Neuron (in vitro differentiated cells): ENCODE results near the gene PRKAR2A.
A peak's percentile ranks its signal among the peaks of the same experiment; 100 is the strongest.

ENCODE experiments used
- H2AFZ ChIP-seq: one replicate; pipeline ENCODE4 v1.6.1; 2013; ENCODE audit warnings: low read depth, mild to moderate bottlenecking, inconsistent platforms, low read length, moderate library complexity
- H3K27me3 ChIP-seq: one replicate; pipeline ENCODE4 v1.6.1; 2013; ENCODE audit warnings: low read length; ENCODE audit not compliant: insufficient read depth
- H3K36me3 ChIP-seq: one replicate; pipeline ENCODE4 v1.6.1; 2013; ENCODE audit warnings: low read length; ENCODE audit not compliant: insufficient read depth
- H3K4me1 ChIP-seq: one replicate; pipeline ENCODE4 v1.6.1; 2013; ENCODE audit warnings: low read length; ENCODE audit not compliant: insufficient read depth
- H3K4me3 ChIP-seq: 2 replicates; pipeline ENCODE4 v1.5.1; 2013; ENCODE audit warnings: mild to moderate bottlenecking, low read length, moderate library complexity
- H3K9me3 ChIP-seq: one replicate; pipeline ENCODE4 v1.6.1; 2013; ENCODE audit warnings: low read length

Gene PRKAR2A

DNA sequence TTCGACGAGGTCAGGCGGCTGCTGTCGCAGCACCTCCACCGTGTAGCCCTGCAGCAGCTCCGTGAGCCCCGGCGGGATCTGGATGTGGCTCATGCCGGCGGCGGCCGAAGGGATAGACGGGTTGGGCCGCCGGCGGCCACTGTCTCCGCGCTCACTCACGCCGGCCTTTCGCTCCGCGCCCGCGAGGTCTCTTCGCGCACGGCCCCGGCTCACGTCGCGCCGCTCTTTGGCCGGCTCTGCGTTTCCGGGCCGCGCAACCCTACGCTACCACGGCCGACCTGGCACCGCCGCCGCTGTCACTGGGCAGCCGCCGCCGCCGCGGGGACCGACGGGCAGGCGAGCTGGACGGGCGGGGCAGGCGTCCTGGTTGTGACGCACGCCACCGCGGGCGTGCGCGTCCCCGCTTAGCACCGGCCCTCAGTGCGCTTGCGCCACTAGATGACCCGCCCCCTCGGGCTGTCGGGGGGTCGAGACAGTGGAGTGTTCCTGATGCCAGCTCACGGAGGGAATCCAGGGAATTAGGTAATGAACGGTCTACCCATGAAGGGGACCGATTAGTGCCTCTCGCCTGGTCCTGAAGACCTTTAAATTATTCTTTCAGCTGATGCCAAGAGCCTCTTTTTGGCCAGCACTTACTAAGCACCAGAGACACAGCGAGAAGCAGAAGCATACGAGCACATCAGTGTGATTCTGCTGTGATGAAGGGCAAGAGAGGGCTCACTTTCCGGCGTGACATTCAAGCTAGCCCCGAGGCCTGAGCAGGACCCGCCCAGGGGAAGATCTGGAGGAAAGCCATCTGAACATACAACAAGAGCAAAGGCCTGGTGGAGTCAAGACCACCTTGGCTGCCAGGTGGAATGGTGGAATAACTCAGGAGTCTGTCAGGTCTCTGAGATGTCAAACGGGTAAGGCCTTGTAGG lies at the start of gene PRKAR2A:
PRKAR2A (minus strand) TSS at position 371 of the 920 bp plus-strand sequence; CDS start at position 93, 278 bp downstream.
- Histone ChIP-seq H2AFZ (peak within 1 kb of the TSS; percentile 97), H3K4me3 (peak within 1 kb of the TSS; percentile 55), H3K27me3 (no peaks in the 10 kb centered on the region), H3K36me3 (no peaks in the 10 kb centered on the region), H3K9me3 (no peaks in the 10 kb centered on the region), H3K4me1 (peaks cover 12% of the 10 kb centered on the region)

DNA sequence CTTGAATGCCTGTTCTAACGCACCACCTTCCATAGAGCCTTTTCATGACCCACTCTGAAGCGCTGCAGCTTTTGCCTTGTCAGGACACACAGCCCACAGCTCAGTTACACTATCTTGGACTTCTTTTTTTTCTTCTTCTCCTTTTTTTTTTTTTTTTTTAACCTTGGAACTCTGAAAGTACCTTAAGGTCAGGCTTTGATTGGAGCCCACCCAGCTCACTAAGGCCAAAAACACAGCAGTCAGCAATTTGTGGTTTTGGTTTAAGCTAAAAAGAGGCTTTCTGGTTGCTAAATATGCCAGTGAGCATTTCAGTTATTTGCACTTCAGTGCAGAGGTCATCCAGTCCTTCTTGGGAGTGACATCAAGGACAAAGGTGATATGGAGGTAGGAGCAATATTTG lies 49.3 kb upstream of the PRKAR2A start:
- no peaks in the 10 kb centered on the region for H3K9me3 ChIP-seq
- H3K4me1 ChIP-seq: peaks cover 5% of the 10 kb centered on the region
- no peaks in the 10 kb centered on the region for H3K36me3 ChIP-seq
- no peak overlapping the region for H2AFZ ChIP-seq
- no peak overlapping the region for H3K4me3 ChIP-seq
- H3K27me3 ChIP-seq: no peaks in the 10 kb centered on the region

DNA sequence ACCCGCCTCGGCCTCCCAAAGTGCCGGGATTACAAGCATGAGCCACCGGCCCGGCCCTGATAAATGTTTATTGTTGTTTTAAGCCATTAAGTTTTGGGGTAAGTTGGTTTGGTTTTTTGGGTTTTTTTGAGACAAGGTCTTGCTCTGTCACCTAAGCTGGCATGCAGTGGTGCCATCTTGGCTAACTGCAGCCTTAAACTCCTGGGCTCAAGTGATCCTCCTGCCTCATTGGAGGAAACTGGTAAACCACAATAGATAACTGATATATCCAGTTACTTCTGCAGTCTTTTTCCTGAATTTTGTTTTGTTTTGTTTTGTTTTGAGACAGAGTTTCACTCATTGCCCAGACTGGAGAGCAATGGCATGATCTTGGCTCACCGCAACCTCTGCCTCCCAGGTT lies 46.8 kb upstream of the PRKAR2A start:
- Histone ChIP-seq H2AFZ (no peak overlapping the region), H3K9me3 (no peaks in the 10 kb centered on the region), H3K27me3 (no peaks in the 10 kb centered on the region), H3K4me3 (no peak overlapping the region), H3K4me1 (peaks cover 5% of the 10 kb centered on the region), H3K36me3 (no peaks in the 10 kb centered on the region)

DNA sequence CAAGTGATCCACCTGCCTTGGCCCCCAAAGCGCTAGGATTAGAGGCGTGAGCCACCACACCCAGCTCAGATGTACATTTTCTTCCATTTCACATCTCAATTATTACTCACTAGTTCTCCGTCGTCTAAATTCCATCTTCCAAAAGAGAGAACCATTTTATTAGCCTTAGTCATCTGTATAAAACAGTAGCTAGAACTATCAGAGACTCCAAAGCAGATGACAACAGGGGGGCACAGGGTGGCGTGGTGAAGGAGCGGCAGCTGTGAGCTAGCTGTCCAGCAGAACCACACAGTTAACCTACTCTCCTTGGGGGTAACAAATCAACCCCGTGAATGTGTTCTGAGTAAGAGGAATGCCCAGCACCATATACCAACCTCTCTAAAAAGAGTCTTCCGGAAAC lies 43.9 kb upstream of the PRKAR2A start:
- Histone ChIP-seq H3K4me1 (no peaks in the 10 kb centered on the region), H2AFZ (no peak overlapping the region), H3K27me3 (no peaks in the 10 kb centered on the region), H3K36me3 (no peaks in the 10 kb centered on the region), H3K9me3 (no peaks in the 10 kb centered on the region), H3K4me3 (no peak overlapping the region)

DNA sequence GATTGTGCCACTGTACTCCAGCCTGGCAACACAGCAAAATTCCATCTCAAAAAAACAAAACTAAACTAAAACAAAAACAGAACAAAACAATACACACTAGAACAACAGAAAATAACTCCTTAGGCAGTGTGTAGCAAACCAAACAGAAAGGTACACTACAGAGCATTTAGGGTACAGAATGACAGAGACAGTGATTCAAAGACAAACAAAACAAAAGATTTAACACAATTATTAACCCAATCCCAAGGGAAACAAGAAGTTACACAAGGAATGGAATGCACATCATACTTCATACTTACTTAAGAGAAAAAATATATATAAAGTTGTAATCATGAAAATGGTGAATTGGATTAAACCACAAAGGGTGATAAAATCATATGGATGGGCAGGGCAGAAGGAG lies 38.1 kb upstream of the PRKAR2A start:
- Histone ChIP-seq H3K4me1 (no peaks in the 10 kb centered on the region), H3K9me3 (no peaks in the 10 kb centered on the region), H3K4me3 (no peak overlapping the region), H3K36me3 (no peaks in the 10 kb centered on the region), H2AFZ (no peak overlapping the region), H3K27me3 (no peaks in the 10 kb centered on the region)

DNA sequence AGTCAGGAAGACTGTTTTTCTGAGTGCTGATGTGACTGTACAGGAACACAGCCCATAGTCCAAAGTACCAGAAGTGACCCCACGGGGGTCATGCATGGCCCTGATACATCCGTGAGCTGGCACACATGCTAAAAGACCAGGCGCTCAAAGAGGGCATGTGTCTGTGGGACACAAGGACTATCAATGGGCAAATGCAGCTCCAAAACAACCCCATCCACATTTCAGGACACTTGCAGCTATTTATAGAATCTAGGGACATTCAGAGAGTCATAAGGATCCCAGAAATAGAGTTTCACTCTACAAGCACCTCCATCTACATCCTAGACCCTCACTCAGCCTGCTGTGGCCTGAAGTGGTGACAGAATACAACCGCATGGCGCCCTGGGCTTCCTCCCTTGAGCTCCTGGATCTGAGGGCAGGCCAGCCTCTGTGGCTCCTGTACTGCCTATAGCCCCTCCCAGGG lies 34.0 kb upstream of the PRKAR2A start:
- Histone ChIP-seq H3K36me3 (no peaks in the 10 kb centered on the region), H3K4me1 (no peaks in the 10 kb centered on the region), H2AFZ (no peak overlapping the region), H3K4me3 (no peak overlapping the region), H3K27me3 (no peaks in the 10 kb centered on the region), H3K9me3 (no peaks in the 10 kb centered on the region)

DNA sequence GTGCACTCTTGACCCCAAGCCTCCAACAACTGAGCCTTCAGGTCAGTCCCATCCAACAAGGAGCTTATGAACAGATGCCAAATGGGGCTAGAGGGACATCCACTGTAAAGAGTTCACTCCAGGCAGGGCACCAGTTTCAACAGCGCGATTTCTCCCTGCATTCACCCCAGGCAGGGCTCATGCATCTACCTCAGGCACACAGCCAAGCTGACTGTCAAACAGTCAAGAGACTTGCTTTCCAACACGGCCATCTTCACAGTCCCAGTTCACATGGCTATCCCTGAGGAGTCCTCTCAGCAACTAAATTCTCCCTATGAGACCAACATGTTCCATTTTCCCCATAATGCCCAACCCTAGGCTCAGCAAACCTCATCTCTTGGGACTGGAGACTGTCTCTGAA lies 33.3 kb upstream of the PRKAR2A start:
- H3K9me3 ChIP-seq: no peaks in the 10 kb centered on the region
- H3K27me3 ChIP-seq: no peaks in the 10 kb centered on the region
- no peak overlapping the region for H2AFZ ChIP-seq
- H3K36me3 ChIP-seq: no peaks in the 10 kb centered on the region
- H3K4me3 ChIP-seq: no peak overlapping the region
- no peaks in the 10 kb centered on the region for H3K4me1 ChIP-seq

DNA sequence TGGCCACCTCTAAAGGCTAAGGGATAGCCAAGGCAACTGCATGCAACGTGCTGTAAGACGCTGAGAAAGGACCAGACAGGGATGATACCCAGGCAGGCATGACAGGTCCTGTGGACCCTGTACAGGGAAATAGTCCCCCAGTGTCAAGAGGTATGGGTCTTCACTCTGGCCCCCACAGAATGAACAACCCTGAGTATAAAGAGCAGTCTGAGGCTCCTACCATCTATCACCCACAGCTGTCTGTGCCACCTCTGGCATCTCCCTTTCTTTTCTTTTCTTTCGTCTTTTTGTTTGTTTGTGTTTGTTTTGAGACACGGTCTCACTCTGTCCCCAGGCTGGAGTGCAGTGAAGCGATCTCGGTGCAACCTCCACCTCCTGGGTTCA lies 32.3 kb upstream of the PRKAR2A start:
- Histone ChIP-seq H3K4me3 (no peak overlapping the region), H3K9me3 (no peaks in the 10 kb centered on the region), H3K27me3 (no peaks in the 10 kb centered on the region), H3K36me3 (no peaks in the 10 kb centered on the region), H2AFZ (no peak overlapping the region), H3K4me1 (no peaks in the 10 kb centered on the region)

DNA sequence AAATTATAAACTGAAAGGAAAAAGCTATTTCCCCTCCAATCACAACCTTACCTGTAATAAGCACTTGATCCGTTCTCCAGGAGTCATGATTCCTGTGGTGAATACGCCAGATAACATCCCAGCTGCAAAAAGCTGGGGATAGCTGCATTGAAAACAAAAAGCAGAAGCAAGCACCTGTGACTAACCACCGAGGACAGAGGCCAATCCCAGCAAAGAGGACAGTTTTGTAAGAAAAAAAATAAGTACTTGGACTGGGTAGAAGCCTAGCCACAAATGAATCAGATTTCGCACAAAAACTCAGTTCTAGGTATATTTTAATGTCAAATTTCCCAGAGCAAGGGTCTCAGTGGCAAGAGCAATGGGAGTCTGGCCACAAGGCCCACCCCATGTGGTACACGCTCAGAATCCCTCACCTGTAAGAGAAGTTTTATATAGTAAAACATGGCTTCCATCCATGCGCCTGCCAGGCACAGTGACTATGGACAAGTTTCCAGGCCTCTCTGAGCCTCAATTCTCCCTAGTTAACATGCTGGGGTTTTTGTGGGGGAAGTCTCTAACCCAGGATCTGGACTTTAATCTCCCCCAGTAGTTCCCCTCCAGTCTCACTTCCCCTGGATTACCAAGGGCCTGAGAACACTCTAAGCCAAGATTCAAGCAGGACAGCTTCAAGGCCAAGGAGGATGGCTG lies 31.8 kb upstream of the PRKAR2A start:
- Histone ChIP-seq H2AFZ (no peak overlapping the region), H3K4me1 (no peaks in the 10 kb centered on the region), H3K36me3 (no peaks in the 10 kb centered on the region), H3K4me3 (no peak overlapping the region), H3K27me3 (no peaks in the 10 kb centered on the region), H3K9me3 (no peaks in the 10 kb centered on the region)

DNA sequence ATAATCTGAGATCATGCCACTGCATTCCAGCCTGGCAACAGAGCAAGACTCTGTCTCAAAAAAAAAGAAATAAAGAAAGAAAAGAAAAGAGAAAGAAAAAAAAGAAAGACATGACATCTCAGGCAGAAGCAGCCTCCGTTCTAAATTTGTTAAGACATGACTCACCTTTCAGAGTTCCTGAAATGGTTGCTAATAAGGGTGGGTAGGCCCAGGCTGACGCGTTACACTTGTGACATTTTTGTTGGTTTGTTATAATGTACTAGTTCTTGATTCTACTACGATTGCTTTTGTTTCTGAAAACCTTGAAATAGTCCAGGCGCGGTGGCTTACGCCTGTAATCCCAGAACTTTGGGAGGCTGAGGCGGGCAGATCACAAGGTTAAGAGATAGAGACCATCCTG lies 30.0 kb upstream of the PRKAR2A start:
- no peak overlapping the region for H2AFZ ChIP-seq

DNA sequence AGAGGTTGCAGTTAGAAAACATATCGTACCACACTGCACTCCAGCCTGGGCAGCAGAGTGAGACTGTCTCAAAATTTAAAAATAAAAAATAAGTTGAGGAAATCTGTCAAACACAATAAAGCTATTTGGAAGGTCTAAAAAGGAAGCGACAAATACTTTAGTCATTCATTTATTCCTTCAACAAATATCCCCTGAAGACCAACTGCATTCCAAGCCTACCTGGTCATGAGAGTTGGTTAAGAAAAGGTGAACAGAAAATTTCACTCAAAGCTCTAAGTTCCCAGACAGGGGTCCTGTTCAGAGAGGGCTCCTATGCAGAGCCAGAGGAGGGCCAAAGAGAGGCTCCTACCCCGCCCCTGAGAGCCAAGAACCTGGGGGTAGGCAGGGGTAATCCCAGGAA lies 15.4 kb upstream of the PRKAR2A start:
- no peaks in the 10 kb centered on the region for H3K9me3 ChIP-seq
- no peaks in the 10 kb centered on the region for H3K4me1 ChIP-seq
- no peak overlapping the region for H2AFZ ChIP-seq
- H3K36me3 ChIP-seq: no peaks in the 10 kb centered on the region
- H3K27me3 ChIP-seq: no peaks in the 10 kb centered on the region
- H3K4me3 ChIP-seq: no peak overlapping the region

More for the DNA sequence above, 30.0 kb upstream of the PRKAR2A start:
- Histone ChIP-seq H3K36me3 (no peaks in the 10 kb centered on the region), H3K9me3 (no peaks in the 10 kb centered on the region), H3K4me3 (no peak overlapping the region), H3K27me3 (no peaks in the 10 kb centered on the region), H3K4me1 (no peaks in the 10 kb centered on the region)

DNA sequence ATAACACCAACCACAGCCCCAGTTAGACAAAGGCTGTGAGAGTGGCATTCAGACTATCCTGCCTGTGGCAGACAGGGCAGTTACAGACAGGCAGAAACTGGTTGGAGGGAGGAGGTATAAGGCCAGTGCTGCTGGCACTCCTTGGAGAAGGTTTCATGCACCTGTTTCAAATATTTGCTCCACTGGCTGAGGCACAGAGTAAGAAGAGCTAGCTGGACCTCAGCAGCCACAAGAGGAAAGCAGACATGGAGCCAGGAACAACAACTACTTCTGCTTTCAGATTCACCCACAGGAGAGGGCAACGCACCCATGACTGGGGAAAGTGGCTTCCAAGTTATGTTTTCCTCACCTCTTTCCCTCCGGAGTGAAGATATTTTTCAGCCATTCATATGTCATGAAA lies 11.5 kb upstream of the PRKAR2A start:
- Histone ChIP-seq H3K4me3 (no peak overlapping the region), H3K36me3 (no peaks in the 10 kb centered on the region), H3K4me1 (peaks cover 5% of the 10 kb centered on the region), H3K9me3 (no peaks in the 10 kb centered on the region), H2AFZ (no peak overlapping the region), H3K27me3 (no peaks in the 10 kb centered on the region)

DNA sequence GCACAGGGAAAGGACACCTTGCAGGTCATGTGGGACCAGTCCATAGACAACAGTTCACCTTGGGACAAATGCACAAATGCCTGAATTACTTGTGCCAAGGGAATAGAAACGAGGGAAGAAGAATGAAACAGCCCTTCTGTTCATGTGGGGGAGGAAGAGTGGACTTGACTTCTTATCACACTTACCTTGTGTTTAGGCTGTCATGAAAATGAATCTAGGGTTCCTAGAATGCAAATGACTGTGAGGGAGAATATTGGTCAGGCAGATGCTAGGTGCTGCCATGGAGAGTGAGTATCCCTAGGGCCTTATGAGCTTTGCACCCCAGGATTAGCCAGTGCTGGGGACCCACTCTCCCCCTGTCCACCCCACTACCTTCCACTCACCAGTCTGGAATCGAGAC lies 11.0 kb upstream of the PRKAR2A start:
- Histone ChIP-seq H3K4me1 (peaks cover 5% of the 10 kb centered on the region), H3K36me3 (no peaks in the 10 kb centered on the region), H3K9me3 (no peaks in the 10 kb centered on the region), H3K4me3 (no peak overlapping the region), H3K27me3 (no peaks in the 10 kb centered on the region), H2AFZ (no peak overlapping the region)
